ENCODE measurements around the gene TMEM269. TPM values are rescaled to one million over a fixed set of nuclear protein-coding genes. Genes with fewer than 3 reads are reported as not detected.

Gene TMEM269
- total RNA-seq, 1 donor from 2014 or later = 0.03 TPM

DNA sequence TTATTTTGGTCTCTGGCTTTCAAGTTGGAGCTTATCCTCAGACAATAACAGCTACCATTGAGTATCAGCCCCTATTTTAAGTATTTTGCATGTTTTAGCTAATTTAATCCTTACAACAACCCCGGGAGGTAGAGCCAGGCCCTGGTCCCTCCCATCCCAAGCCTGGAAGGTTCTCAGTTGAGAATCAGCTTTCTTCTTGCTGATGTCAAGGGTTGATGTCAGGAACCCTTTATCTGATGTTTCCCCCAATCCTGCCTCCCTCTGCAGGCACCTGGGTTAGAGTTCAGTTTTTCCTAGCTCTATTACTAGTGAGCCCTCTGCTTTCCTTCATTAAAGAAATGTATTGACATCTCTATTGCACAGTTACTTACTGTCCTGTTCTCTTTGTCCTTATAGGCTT lies 36.0 kb downstream of the TMEM269 start:
- DNase-seq (ENCODE audit: low read depth) = no peak

DNA sequence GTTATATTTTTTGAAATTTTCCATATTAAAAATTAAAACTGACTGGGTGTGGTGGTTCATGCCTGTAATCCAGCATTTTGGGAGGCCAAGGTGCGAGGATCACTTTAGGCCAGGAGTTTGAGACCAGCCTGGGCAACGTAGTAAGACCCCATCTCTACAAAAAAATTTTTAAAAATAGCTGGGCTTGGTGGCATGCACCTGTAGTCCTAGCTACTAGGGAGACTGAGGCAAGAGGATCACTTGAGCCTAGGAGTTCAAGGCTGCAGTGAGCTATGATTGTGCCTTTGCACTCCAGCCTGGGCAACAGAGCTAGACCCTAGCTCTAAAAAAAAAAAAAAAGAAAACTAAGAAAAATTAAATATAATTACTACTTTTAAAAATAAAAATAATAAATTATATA lies 36.9 kb downstream of the TMEM269 start:
- DNase-seq (ENCODE audit: low read depth) = no peak

DNA sequence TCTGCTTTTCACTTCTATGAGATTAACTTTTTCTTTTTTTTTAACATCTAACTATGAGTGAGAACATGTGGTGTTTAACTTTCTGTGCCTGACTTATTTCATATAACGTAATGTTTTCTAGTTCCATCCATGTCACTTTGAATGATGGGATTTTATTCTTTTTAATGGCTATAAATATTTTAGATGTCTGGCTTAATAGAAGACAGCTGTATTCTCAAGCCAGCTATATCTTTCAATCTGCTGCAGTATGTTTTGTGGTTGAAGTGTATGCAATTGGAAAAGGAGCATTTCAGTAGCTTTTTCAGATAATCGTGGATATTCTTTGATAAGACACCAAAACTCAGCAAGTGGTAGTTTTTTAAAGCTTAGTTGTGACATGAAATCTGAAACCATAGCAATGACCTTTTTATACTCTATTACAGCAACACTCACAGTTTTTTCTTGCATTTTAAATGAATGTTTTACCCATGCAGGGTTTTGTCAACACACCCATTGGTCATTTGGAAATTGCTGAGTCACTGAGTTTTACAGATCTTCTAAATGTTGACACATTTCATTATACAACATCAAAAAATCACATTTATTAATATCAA lies 38.1 kb downstream of the TMEM269 start:
- DNase-seq (ENCODE audit: low read depth) = no peak

DNA sequence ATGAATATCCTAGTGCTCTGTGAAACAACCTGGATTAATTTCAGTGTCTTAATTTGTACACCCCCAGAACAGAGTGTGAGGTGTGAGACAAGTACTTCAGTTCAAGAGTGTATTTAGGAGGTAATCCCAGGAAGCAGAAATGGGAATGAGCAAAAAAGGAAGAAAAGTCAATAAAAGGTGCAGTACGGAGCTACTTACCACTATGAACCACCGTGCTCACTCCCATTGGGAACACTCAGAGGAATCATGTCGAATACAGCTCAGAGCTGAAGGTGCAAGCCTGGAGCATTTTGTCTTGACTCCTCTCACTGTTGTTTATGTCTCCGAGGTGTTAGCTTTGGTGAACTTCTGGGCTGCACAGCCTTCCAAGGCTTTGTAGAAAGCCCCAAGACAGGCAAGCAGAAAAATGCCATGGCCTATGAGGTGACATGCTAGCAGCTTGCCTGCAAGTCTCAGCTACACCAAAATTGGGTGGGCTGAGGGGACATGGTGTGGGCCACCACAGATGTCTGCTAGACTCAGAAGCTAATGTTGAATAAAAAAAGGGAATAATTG lies 39.8 kb downstream of the TMEM269 start:
- DNase-seq (ENCODE audit: low read depth) = no peak

DNA sequence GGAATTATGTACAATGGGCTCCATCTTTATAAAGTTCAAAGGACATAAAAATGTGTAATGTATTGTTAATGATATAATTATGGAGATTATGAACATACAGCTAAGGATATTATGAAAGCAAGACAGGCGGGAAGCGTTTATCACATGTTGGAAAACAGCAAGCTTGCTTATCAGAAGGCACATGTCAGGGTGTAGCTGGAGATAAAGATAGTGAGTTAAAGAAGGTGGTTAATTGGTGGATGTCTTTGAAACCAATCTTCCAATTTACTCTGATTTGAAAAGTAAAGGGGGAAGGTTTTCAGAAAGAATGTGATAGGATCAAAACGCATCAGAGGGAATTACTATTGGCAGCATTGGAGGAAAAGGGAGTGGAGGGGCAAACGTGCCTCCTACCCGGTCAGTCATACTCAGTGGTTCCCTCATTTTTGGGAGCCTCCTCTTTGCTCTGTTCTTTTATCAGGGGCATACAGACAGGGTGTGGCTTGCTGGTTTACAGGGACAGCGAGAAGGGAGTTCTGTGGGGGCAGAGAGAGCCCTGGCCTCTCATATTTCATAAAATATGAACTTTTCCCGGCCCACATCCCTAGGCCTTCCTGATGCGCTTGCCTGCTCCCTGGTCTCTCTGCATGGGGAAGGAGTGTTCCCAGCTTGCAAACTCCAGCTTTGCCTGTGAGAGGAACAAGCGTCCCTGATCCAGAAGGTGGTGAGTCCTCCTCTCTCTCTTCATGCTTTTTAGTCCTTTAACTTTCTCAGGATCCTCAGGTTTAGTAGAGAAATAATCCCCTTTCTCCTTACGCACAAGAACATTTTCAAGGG lies 40.5 kb downstream of the TMEM269 start:
- no peak for DNase-seq (ENCODE audit: low read depth)

DNA sequence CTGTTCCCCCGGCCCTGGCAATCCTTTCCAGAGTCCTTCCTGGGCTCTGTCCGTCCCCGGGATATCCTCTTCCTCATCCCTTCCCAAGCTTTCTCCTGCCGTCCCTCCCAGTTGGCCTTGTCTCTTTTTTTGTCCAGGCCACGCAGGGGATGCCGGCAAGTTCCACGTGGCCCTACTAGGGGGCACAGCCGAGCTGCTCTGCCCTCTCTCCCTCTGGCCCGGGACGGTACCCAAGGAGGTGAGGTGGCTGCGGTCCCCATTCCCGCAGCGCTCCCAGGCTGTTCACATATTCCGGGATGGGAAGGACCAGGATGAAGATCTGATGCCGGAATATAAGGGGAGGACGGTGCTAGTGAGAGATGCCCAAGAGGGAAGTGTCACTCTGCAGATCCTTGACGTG lies 45.8 kb downstream of the TMEM269 start:
- DNase-seq (ENCODE audit: low read depth) = no peak

DNA sequence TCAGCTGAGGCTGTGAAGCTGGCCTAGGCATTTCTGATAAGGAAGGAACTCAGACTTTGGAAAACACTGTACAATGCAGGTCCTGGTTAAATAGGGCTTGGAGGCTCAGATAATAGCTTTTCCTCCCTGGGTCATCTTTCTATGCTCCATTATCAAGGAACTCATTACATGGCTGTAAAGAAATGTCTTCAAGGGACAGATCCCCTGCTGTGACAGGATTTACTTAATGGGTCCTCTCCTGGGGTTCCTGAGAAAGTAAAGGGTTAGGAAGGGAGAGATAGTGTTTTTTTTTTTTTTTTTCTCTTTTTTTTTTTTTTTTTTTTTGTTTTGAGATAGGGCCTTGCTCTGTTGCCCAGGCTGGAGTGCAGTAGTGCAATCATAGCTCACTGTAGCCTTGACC lies 46.5 kb downstream of the TMEM269 start:
- DNase-seq (ENCODE audit: low read depth) = no peak

DNA sequence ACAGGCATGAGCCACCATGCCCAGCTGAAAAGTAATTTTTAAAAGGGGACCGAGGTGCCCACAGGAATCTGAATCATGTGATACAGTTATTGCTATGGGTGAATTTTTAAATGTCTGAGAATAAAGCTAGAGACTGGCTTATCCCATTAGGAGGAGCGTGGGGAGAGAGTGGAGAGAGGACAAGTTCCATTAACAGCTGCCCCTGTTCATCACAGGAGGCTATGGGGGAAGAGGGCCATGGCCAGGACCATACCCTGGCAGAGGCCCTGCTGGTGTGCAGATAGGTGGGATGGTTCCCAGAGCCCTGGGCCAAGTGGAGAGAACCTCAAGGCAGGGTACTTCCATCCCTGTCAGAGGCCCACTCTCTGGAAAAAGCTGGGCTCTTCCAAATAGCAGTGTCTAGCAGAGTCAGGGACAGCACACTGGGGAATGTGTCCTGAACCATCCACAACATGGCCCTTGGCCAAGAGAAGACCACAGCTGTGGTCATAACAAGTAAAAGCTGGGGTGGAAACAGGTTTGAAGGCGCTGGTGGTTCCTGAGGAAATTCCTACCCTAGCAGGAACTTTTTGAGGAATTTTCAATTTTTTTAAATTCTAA lies 48.0 kb downstream of the TMEM269 start:
- DNase-seq (ENCODE audit: low read depth) = peak; percentile 88

DNA sequence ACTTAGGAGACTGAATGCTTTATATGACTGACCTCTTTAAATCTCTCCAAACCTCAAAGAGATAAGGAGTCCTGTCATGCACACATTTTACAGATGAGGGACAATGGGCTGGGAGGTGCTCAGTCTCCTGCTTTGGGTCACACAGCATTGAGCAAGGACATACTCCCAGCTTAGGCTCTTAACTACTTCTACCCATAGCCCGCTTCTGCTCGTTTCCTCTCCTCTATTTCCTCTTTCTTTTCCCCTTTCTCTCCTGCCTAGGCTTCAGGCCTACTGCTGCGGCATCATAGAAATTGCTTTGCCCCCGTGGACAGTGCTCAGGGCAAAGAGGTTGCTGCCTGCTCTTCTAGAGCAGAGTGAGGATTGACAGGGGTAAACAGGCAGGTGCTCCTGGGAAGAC lies 49.2 kb downstream of the TMEM269 start:
- no peak for DNase-seq (ENCODE audit: low read depth)

DNA sequence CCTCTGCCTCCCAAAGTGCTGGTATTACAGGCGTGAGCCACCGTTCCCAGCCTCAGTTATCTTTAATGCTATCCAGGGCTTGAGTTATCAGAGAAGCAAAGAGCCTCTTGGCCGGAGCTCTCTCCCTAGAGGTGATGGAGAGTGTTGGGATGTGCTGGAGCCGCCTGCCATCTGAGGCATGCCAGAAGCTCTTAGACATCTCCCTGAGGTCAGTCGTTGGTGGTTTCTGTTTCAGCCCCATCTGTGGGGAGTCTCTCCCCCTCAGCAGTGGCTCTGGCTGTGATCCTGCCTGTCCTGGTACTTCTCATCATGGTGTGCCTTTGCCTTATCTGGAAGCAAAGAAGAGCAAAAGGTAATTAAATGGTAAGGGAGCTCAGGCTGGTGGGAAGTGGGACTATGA lies 50.0 kb downstream of the TMEM269 start:
- DNase-seq (ENCODE audit: low read depth) = no peak

DNA sequence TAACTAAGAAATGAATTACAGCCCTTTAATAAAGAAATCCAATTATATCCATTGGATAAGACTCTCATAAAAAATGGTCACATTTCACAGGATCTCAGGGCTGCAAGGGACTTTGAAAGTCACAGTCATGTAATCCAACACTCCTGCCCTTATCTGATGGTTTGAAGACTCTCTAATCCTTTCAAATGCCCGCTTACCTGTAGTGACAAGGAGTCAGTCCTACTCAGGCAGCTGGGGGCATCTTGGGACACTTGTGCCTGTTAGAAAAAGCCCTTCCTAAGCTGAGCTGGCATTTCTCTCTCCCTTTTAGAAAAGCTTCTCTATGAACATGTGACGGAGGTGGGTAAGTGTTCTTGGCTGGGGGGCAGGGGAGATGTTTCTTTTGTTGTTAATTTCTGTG lies 50.6 kb downstream of the TMEM269 start:
- DNase-seq (ENCODE audit: low read depth) = no peak

DNA sequence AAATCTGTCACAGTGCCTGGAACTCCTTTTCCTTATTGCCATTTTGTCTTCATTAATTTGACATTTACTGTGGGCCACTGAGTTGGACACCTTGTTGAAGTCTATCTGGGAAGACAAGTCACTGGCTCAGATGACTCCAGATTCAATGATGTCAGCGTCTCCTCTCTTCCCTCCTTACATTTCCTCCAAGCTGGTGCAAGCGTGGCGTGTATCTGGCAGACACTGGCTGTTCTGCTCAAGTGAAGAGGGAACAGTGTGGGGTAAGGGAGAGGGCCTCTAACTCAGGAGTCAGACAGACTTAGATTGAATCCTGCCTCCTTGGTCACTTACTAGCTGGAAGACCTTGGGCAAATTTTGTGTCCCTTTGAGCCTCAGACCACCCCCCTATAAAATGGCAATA lies 52.9 kb downstream of the TMEM269 start:
- no peak for DNase-seq (ENCODE audit: low read depth)

DNA sequence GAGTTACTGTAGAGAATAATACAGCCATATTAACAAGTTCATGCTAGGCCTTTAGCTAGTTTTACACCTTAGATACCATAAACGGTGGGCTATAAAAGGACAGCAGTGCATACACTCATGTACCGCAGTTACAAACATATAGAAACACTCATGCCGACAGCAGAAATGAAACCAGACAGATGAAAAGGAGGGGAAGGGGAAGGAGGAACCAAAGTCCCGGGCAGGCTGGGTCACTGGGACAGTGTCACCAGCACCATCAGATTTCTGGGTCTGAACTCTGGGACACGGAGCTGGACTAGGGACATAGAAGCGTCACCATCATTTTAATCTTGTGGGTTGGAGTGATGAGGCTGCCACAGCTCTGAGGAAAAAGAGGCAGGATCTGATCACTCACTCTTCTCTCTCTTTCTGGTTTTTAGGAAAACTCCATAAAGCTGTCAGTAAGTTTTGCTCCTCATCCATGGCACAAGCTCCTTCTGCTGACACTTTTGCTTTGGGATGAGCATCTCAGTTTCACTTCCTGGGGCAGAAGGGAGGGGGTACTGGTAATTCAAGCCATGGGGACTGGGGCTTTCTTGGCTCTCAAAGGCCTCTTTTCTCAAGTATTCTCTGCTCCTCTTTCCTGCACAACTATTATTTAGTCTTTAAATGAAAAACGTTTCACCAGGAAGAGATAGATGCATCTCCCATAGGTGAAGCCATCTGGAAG lies 53.8 kb downstream of the TMEM269 start:
- DNase-seq (ENCODE audit: low read depth) = no peak

DNA sequence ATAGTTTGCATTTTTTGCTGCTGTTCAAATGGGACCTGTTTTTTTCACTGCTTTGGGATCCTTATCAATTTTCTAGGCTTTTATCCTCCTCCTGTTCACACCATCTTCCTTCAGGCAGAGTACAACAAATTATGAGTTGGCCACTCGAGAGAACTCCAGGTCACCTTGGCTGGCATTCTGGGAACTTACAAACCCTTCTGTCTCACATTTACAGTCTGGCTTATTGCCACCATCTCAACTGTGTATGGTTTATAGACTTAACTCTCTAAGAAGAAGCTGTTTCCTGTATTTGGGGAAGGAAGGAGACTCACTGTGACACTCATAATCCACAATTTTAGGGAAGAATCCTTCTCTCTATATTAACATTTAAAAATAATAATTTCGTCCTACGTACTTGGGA lies 56.2 kb downstream of the TMEM269 start:
- no peak for DNase-seq (ENCODE audit: low read depth)

DNA sequence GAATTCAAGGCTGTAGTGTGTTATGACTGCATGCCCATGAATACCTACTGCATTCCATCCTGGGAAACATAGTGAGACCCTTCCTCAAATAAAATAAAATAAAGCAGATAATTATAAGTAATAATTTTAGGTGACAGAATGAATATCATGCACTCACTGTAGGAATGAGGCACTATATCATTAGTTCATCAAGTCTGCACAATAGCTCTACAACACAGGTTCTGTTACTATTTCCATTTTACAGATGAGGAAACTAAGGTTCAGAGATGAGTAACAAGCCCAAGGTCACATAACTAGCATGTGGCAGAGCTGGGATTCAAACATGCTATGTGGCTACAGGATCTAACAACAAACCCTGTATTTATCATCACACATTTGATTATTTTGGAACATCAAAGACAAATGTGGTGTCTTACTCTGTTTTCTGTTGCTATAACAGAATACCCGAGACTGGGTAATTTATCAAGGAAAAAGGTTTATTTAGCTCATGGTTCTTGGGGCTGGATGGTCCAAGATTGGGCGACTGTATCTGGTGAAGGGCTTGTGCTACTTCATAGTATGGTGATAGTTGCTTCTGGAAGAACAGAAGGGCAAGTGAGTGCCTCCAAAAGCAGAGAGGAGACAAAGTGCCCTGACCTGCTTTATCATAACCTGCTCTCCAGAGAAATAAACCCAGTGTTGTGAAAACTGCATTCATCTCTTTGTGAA lies 56.8 kb downstream of the TMEM269 start:
- DNase-seq (ENCODE audit: low read depth) = no peak

DNA sequence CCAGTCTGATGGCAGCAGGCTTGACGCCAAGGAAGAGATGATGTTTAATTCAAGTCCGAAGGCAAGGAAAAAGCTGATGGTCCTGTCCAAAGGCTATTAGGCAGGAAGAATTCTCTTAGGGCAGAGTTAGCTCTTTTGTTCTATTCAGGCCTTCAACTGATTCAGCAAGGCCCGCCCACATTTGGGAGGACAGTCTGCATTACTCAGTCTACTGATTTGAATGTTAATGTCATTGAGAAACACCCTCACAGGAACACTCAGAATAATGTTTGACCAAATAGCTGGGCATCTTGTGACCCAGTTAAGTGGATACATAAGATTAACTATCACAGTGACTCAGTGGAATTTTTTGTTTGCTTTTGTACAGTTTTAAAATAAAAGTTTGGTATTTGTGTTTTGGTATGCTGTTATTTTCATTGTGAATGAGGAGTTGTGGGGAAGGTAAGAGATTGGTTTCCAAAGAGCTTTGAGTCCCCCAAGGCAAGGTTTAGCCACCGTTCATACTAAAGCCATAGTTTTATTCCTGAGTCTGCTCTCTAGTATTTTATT lies 59.9 kb downstream of the TMEM269 start:
- no peak for DNase-seq (ENCODE audit: low read depth)

DNA sequence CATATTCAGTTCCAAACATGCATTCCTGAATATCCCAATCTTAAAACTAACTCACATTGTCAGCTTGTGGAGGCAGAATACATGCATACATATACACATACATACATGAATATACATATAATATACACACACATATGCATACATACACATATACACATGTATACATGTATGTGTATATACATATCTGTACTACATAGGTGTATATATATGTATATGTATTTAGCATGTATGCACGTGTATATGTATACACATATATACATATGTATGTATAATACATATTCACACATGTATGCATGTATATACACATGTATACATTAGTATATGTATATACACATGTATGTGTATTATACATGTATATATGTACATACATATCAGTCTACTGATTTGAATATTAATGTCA lies 60.4 kb downstream of the TMEM269 start:
- no peak for DNase-seq (ENCODE audit: low read depth)

DNA sequence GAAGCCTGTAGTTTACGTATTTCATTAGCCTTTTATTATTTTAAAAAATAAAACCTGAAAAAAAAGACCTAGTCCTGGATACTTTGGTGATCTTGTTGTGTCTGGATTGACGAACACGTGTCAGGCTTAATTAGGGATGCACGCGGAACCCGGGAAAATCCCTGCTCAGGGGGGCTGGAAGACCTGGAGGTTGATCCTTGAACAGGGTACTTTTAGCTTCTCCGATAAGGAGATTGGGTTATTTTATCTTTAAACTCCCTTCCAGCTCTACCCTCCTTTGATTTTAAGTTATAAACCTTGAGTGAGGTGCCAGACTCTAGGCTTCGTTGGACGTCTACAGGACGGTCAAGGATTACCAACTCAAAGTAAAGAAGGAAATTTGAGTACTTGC lies 61.1 kb downstream of the TMEM269 start:
- DNase-seq (ENCODE audit: low read depth) = no peak

DNA sequence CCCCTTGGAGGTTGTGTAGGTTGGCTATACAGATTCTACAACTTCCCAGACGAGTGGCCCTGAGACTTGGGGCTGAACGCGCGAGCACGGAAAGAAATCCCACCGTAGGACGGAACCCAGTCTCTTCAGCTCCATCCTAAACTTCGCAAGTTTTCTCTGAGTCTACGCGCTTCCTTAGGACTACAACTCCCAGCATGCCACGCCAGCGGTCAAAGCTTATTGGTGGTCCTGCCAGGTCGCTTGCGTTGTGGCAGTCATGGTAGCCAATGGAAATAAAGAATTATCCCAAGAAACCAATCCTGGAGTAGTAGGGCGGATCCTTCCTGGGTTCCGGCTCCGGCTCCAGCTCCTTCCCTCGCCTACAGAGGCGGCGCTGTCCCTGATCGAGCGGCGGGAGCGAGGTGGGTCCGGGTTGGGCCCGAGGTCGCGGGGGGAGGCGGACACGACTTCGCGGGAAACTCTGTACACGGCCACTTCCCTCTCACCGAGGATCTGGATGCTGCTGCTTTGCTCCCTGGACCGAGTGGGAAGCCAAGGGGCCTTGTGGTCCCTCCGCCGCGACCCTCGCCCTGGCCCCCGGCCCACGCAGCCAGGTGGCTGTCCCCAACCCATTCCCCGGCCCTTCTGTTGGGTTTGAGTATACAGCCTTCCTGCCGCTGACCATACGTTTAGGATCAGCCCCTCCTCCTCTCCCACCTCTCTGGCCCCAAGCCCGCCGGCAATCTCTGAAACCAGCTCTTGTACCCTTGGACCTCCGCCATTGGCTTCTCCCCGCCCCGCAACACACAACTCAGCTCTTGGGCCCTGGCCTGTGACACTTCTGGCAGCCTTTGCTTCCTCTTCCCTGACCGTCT lies 61.7 kb downstream of the TMEM269 start, which contains the start of gene ZNF691:
Gene ZNF691, plus strand, starts transcription at position 357 of the 854 bp plus-strand sequence. CDS start 3,046 bp downstream, outside the sequence.
- DNase-seq (ENCODE audit: low read depth) = peak; percentile 98

DNA sequence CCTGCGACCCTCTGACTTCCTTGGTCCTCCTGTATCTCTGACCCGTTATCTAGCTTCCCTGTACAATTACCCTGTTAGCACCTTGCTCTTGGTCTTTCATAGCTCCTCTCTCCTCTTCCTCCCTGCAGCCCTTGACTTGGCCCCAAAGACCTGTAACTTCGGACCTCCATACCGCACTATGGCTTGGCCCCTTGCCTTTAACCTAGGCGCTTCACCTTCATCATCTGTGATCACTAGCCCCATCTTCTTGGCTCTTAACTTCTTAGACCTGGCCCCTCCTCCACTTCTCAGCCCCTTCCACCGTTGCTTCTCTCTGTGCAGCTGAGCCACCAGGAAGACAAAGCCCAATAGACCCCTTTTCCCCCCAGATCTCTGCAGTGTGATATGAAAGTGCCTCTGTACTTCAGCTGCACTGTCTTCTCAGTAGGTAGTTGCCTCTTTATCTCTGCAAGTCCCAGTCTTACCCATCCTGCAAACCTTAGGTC lies 62.4 kb downstream of the TMEM269 start:
- no peak for DNase-seq (ENCODE audit: low read depth)
